Measurements from ENCODE around the gene POLR3A. TPM values are rescaled to one million over a fixed set of nuclear protein-coding genes. Genes with fewer than 3 reads are reported as not detected.

Gene POLR3A
- total RNA-seq, 1 donor from 2014 or later: 31.4 TPM

DNA sequence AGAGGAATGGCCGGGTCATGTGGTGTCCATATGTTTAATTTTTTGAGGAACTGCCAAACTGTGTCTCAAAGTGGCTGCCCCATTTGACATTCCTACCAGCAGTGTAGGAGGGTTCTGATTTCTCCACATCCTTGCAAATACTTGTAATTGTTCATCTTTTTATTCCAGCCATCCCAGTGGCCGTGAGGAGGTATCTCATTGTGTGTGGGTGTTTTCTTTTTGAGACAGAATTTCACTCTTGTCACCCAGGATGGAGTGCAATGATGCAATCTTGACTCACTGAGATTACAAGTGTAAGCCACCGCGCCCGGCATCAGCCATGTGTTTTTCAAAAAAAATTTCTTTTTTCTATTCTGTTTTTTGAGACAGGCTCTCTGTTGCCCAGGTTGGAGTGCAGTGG lies 64.0 kb downstream of the POLR3A start:
- DNase-seq (ENCODE audit: low read depth): peak; percentile 87
- peaks cover 5% of the 10 kb centered on the region for H3K36me3 Mint-ChIP-seq (ENCODE audit: low read depth, unreplicated experiment)
- no peak overlapping the region for H3K9ac ChIP-seq (ENCODE audit: low read length)
- peak overlapping the region; percentile 15 for H3K4me2 ChIP-seq (ENCODE audit: low read length)
- H3K4me1 ChIP-seq (ENCODE audit: insufficient read depth, low read length): peaks cover 7% of the 10 kb centered on the region
- no peak for FAIRE-seq
- H3K36me3 ChIP-seq (ENCODE audit: insufficient read depth, low read length): no peaks in the 10 kb centered on the region
- peaks cover 6% of the 10 kb centered on the region for H3K9me3 ChIP-seq (ENCODE audit: insufficient read depth, low read depth, low read length)
- H3K27ac Mint-ChIP-seq (ENCODE audit: unreplicated experiment): peak overlapping the region; percentile 43
- H2AFZ ChIP-seq (ENCODE audit: low read depth, low read length): no peak overlapping the region
- TF ChIP-seq, protein P1, sequence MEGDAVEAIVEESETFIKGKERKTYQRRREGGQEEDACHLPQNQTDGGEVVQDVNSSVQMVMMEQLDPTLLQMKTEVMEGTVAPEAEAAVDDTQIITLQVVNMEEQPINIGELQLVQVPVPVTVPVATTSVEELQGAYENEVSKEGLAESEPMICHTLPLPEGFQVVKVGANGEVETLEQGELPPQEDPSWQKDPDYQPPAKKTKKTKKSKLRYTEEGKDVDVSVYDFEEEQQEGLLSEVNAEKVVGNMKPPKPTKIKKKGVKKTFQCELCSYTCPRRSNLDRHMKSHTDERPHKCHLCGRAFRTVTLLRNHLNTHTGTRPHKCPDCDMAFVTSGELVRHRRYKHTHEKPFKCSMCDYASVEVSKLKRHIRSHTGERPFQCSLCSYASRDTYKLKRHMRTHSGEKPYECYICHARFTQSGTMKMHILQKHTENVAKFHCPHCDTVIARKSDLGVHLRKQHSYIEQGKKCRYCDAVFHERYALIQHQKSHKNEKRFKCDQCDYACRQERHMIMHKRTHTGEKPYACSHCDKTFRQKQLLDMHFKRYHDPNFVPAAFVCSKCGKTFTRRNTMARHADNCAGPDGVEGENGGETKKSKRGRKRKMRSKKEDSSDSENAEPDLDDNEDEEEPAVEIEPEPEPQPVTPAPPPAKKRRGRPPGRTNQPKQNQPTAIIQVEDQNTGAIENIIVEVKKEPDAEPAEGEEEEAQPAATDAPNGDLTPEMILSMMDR (IDR thresholded peaks at IDR 0.05; ENCODE audit: insufficient read depth, low read depth, low read length): peak; percentile 6
- TF ChIP-seq EZH2 (IDR thresholded peaks at IDR 0.05; ENCODE audit: insufficient read depth, low read length): no peak
- H3K4me1 Mint-ChIP-seq (ENCODE audit: low read depth, unreplicated experiment): peaks cover 5% of the 10 kb centered on the region
- peaks cover 11% of the 10 kb centered on the region for H3K9me3 Mint-ChIP-seq (ENCODE audit: unreplicated experiment)
- peak overlapping the region; percentile 46 for H3K27ac ChIP-seq (ENCODE audit: low read depth, low read length)
- H3K4me3 Mint-ChIP-seq (ENCODE audit: unreplicated experiment): no peak overlapping the region
- H3K4me3 ChIP-seq (ENCODE audit: insufficient read depth, low read depth, low read length): no peak overlapping the region
- no peaks in the 10 kb centered on the region for H3K79me2 ChIP-seq (ENCODE audit: insufficient read depth, low read length)
- H4K20me1 ChIP-seq (ENCODE audit: insufficient read depth, low read length): no peaks in the 10 kb centered on the region
- no peaks in the 10 kb centered on the region for H3K27me3 ChIP-seq (ENCODE audit: insufficient read depth, low read length)
- H3K27me3 Mint-ChIP-seq (ENCODE audit: low read depth, unreplicated experiment): no peaks in the 10 kb centered on the region

DNA sequence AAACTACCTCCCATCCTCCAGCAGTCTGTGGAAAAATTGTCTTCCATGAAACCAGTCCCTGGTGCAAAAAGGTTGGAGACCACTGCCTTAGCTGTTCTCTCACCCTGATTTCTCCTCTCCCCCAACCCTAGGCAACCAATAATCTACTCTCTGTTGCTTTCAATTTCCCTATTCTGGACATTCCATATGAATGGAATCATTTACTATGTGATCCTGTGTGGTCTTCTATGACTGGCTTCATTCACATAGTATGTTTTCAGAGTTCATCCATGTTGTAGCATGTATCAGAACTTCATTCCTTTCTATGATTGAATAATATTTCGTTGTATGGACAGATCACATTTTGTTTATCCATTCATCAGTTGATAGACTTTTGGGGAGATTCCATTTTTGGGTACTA lies 64.5 kb downstream of the POLR3A start:
- Mint-ChIP-seq H3K9me3 (ENCODE audit: unreplicated experiment) (peaks cover 11% of the 10 kb centered on the region), H3K4me1 (ENCODE audit: low read depth, unreplicated experiment) (peaks cover 5% of the 10 kb centered on the region), H3K27ac (ENCODE audit: unreplicated experiment) (peak overlapping the region; percentile 43), H3K36me3 (ENCODE audit: low read depth, unreplicated experiment) (peaks cover 5% of the 10 kb centered on the region), H3K4me3 (ENCODE audit: unreplicated experiment) (no peak overlapping the region), H3K27me3 (ENCODE audit: low read depth, unreplicated experiment) (no peaks in the 10 kb centered on the region)
- H3K4me3 ChIP-seq (ENCODE audit: insufficient read depth, low read depth, low read length): no peak overlapping the region
- FAIRE-seq: no peak
- no peaks in the 10 kb centered on the region for H4K20me1 ChIP-seq (ENCODE audit: insufficient read depth, low read length)
- peak overlapping the region; percentile 46 for H3K27ac ChIP-seq (ENCODE audit: low read depth, low read length)
- H3K36me3 ChIP-seq (ENCODE audit: insufficient read depth, low read length): no peaks in the 10 kb centered on the region
- no peak overlapping the region for H2AFZ ChIP-seq (ENCODE audit: low read depth, low read length)
- peak overlapping the region; percentile 15 for H3K4me2 ChIP-seq (ENCODE audit: low read length)
- H3K79me2 ChIP-seq (ENCODE audit: insufficient read depth, low read length): no peaks in the 10 kb centered on the region
- H3K27me3 ChIP-seq (ENCODE audit: insufficient read depth, low read length): no peaks in the 10 kb centered on the region
- peaks cover 6% of the 10 kb centered on the region for H3K9me3 ChIP-seq (ENCODE audit: insufficient read depth, low read depth, low read length)
- peaks cover 7% of the 10 kb centered on the region for H3K4me1 ChIP-seq (ENCODE audit: insufficient read depth, low read length)
- peak; percentile 24 for DNase-seq (ENCODE audit: low read depth)
- TF ChIP-seq EZH2 (IDR thresholded peaks at IDR 0.05; ENCODE audit: insufficient read depth, low read length): no peak
- TF ChIP-seq, protein P1 (IDR thresholded peaks at IDR 0.05; ENCODE audit: insufficient read depth, low read depth, low read length): no peak
- no peak overlapping the region for H3K9ac ChIP-seq (ENCODE audit: low read length)

DNA sequence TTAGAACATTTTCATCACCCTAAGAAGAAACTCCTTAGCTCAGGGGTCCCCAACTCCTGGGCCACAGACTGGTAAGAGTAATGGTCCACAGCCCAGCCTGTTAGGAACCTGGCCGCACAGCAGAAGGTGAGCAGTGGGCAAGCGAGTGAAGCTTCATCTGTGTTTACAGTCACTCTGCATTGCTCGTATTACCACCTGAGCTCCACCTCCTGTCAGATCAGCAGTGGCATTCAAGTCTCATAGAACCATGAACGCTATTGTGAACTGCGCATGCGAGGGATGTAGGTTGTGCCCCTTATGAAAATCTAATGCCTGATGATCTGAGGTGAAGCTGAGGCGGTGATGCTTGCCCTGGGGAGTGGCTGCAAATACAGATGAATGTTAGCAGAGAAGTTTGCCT lies 65.4 kb downstream of the POLR3A start:
- Histone ChIP-seq H3K4me2 (ENCODE audit: low read length) (no peak overlapping the region), H3K4me1 (ENCODE audit: insufficient read depth, low read length) (peaks cover 7% of the 10 kb centered on the region), H3K9ac (ENCODE audit: low read length) (no peak overlapping the region), H4K20me1 (ENCODE audit: insufficient read depth, low read length) (no peaks in the 10 kb centered on the region), H3K9me3 (ENCODE audit: insufficient read depth, low read depth, low read length) (peaks cover 6% of the 10 kb centered on the region), H3K4me3 (ENCODE audit: insufficient read depth, low read depth, low read length) (no peak overlapping the region), H3K27ac (ENCODE audit: low read depth, low read length) (no peak overlapping the region), H3K36me3 (ENCODE audit: insufficient read depth, low read length) (no peaks in the 10 kb centered on the region), H3K79me2 (ENCODE audit: insufficient read depth, low read length) (no peaks in the 10 kb centered on the region), H2AFZ (ENCODE audit: low read depth, low read length) (no peak overlapping the region), H3K27me3 (ENCODE audit: insufficient read depth, low read length) (no peaks in the 10 kb centered on the region)
- Mint-ChIP-seq H3K4me3 (ENCODE audit: unreplicated experiment) (no peak overlapping the region), H3K27ac (ENCODE audit: unreplicated experiment) (no peak overlapping the region), H3K36me3 (ENCODE audit: low read depth, unreplicated experiment) (peaks cover 2% of the 10 kb centered on the region), H3K27me3 (ENCODE audit: low read depth, unreplicated experiment) (no peaks in the 10 kb centered on the region), H3K4me1 (ENCODE audit: low read depth, unreplicated experiment) (peaks cover 5% of the 10 kb centered on the region), H3K9me3 (ENCODE audit: unreplicated experiment) (peaks cover 17% of the 10 kb centered on the region)
- DNase-seq (ENCODE audit: low read depth) (no peak), FAIRE-seq (no peak)
- TF ChIP-seq, protein P1 (IDR thresholded peaks at IDR 0.05; ENCODE audit: insufficient read depth, low read depth, low read length): no peak
- TF ChIP-seq EZH2 (IDR thresholded peaks at IDR 0.05; ENCODE audit: insufficient read depth, low read length): no peak
